Measurements from ENCODE around the gene LYSMD3.

DNA sequence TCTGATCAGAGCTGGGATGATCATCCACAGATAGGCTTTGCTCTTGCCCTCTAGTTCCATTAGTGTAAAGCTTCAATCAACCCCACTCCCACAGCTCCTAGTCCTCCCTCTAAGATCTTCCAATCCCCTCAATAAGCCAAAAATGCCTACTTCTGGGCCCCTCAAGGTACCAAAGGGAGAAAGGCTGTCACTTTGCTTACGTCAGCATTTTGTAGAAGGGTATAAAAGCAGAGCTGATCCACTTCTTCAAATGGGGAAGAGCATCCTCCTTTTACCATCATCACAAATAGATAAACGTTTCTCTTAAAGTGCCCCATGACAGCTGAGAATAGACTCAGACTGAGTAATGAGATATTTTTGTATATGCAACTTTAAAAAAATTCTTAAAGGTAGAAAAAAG, 16.1 kb upstream of the LYSMD3 start:
- no peak for TF ChIP-seq EZH2phosphoT487 (IDR thresholded peaks at IDR 0.05; ENCODE audit: low read depth, severe bottlenecking, unreplicated experiment)
- TF ChIP-seq, protein P1, sequence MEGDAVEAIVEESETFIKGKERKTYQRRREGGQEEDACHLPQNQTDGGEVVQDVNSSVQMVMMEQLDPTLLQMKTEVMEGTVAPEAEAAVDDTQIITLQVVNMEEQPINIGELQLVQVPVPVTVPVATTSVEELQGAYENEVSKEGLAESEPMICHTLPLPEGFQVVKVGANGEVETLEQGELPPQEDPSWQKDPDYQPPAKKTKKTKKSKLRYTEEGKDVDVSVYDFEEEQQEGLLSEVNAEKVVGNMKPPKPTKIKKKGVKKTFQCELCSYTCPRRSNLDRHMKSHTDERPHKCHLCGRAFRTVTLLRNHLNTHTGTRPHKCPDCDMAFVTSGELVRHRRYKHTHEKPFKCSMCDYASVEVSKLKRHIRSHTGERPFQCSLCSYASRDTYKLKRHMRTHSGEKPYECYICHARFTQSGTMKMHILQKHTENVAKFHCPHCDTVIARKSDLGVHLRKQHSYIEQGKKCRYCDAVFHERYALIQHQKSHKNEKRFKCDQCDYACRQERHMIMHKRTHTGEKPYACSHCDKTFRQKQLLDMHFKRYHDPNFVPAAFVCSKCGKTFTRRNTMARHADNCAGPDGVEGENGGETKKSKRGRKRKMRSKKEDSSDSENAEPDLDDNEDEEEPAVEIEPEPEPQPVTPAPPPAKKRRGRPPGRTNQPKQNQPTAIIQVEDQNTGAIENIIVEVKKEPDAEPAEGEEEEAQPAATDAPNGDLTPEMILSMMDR (IDR thresholded peaks at IDR 0.05; ENCODE audit: poor library complexity), result no peak
